ENCODE data around the gene STX16. TPM values are rescaled to one million over a fixed set of nuclear protein-coding genes. Genes with fewer than 3 reads are reported as not detected.

The STX16 gene
- total RNA-seq, 1 donor from 2014 or later: 78.8 TPM

GRCh38 chr20:58654337-58654736 lies 3.3 kb downstream of the STX16 start:
- TF ChIP-seq CTCF (IDR thresholded peaks at IDR 0.05; ENCODE audit: unreplicated experiment): no peak
- H3K9me3 Mint-ChIP-seq (ENCODE audit: low read depth): no peaks in the 10 kb centered on the region
- DNase-seq (ENCODE audit: low spot score, unreplicated experiment): no peak

GRCh38 chr20:58655328-58656107 lies 4.4 kb downstream of the STX16 start:
- TF ChIP-seq CTCF (IDR thresholded peaks at IDR 0.05; ENCODE audit: unreplicated experiment): no peak
- DNase-seq (ENCODE audit: low spot score, unreplicated experiment): no peak
- peaks cover 42% of the 10 kb centered on the region for H3K4me1 Mint-ChIP-seq (ENCODE audit: low read depth)
- no peaks in the 10 kb centered on the region for H3K36me3 Mint-ChIP-seq (ENCODE audit: insufficient read depth)
- no peaks in the 10 kb centered on the region for H3K9me3 Mint-ChIP-seq (ENCODE audit: low read depth)
- peak overlapping the region; percentile 38 for H3K4me3 Mint-ChIP-seq (ENCODE audit: low read depth)
- H3K27me3 Mint-ChIP-seq: no peaks in the 10 kb centered on the region
- H3K27ac Mint-ChIP-seq: no peak overlapping the region

More at GRCh38 chr20:58654337-58654736, 3.3 kb downstream of the STX16 start:
- Mint-ChIP-seq H3K36me3 (ENCODE audit: insufficient read depth) (no peaks in the 10 kb centered on the region), H3K4me3 (ENCODE audit: low read depth) (no peak overlapping the region), H3K27ac (no peak overlapping the region), H3K27me3 (no peaks in the 10 kb centered on the region), H3K4me1 (ENCODE audit: low read depth) (peaks cover 41% of the 10 kb centered on the region)

- H3K36me3 Mint-ChIP-seq (ENCODE audit: insufficient read depth): peaks cover 3% of the 10 kb centered on the region
- no peak overlapping the region for H3K27ac Mint-ChIP-seq
- H3K4me3 Mint-ChIP-seq (ENCODE audit: low read depth): peak overlapping the region; percentile 17
- H3K27me3 Mint-ChIP-seq: no peaks in the 10 kb centered on the region
- no peaks in the 10 kb centered on the region for H3K9me3 Mint-ChIP-seq (ENCODE audit: low read depth)
- DNase-seq (ENCODE audit: low spot score, unreplicated experiment): no peak
- TF ChIP-seq CTCF (IDR thresholded peaks at IDR 0.05; ENCODE audit: unreplicated experiment): no peak
- peaks cover 40% of the 10 kb centered on the region for H3K4me1 Mint-ChIP-seq (ENCODE audit: low read depth)
Measured at GRCh38 chr20:58656831-58657230, 5.7 kb downstream of the STX16 start.

GRCh38 chr20:58657262-58657661 lies 6.2 kb downstream of the STX16 start:
- peaks cover 5% of the 10 kb centered on the region for H3K36me3 Mint-ChIP-seq (ENCODE audit: insufficient read depth)
- peaks cover 40% of the 10 kb centered on the region for H3K4me1 Mint-ChIP-seq (ENCODE audit: low read depth)
- no peak overlapping the region for H3K27ac Mint-ChIP-seq
- peak overlapping the region; percentile 1 for H3K4me3 Mint-ChIP-seq (ENCODE audit: low read depth)
- no peaks in the 10 kb centered on the region for H3K27me3 Mint-ChIP-seq
- DNase-seq (ENCODE audit: low spot score, unreplicated experiment): no peak
- H3K9me3 Mint-ChIP-seq (ENCODE audit: low read depth): no peaks in the 10 kb centered on the region
- no peak for TF ChIP-seq CTCF (IDR thresholded peaks at IDR 0.05; ENCODE audit: unreplicated experiment)

GRCh38 chr20:58657986-58658385 lies 6.9 kb downstream of the STX16 start:
- no peaks in the 10 kb centered on the region for H3K9me3 Mint-ChIP-seq (ENCODE audit: low read depth)
- no peak overlapping the region for H3K27ac Mint-ChIP-seq
- H3K4me3 Mint-ChIP-seq (ENCODE audit: low read depth): no peak overlapping the region
- no peaks in the 10 kb centered on the region for H3K27me3 Mint-ChIP-seq
- TF ChIP-seq CTCF (IDR thresholded peaks at IDR 0.05; ENCODE audit: unreplicated experiment): no peak
- peaks cover 39% of the 10 kb centered on the region for H3K4me1 Mint-ChIP-seq (ENCODE audit: low read depth)
- H3K36me3 Mint-ChIP-seq (ENCODE audit: insufficient read depth): peaks cover 6% of the 10 kb centered on the region
- DNase-seq (ENCODE audit: low spot score, unreplicated experiment): no peak
